Measurements from ENCODE around the gene ZBTB38.

- TF ChIP-seq EZH2phosphoT487 (IDR thresholded peaks at IDR 0.05; ENCODE audit: insufficient read depth, low read depth), result no peak
- no peak for TF ChIP-seq EZH2 (IDR thresholded peaks at IDR 0.05; ENCODE audit: insufficient read depth, poor library complexity, severe bottlenecking)
Observed at GRCh38 chr3:141383555-141384129, 15.3 kb downstream of the ZBTB38 start.

All from GM23248 (cell line).